ENCODE measurements around the gene TAS2R3.

GRCh38 chr7:141714571-141714970, 49.3 kb upstream of the TAS2R3 start:
- no peak for TF ChIP-seq CTCF (IDR thresholded peaks at IDR 0.05)
- no peak for TF ChIP-seq POLR2A (IDR thresholded peaks at IDR 0.05)
- TF ChIP-seq EP300 (IDR thresholded peaks at IDR 0.05), result no peak
- TF ChIP-seq POLR2AphosphoS5 (IDR thresholded peaks at IDR 0.05), result no peak
